ENCODE measurements around the gene GPHN. TPM values are rescaled to one million over a fixed set of nuclear protein-coding genes. Genes with fewer than 3 reads are reported as not detected.

Gene GPHN
- total and polyA plus RNA-seq, 2 of the 4 experiments (the other 2 are of a cell fraction): 8.0 to 8.1 TPM

DNA sequence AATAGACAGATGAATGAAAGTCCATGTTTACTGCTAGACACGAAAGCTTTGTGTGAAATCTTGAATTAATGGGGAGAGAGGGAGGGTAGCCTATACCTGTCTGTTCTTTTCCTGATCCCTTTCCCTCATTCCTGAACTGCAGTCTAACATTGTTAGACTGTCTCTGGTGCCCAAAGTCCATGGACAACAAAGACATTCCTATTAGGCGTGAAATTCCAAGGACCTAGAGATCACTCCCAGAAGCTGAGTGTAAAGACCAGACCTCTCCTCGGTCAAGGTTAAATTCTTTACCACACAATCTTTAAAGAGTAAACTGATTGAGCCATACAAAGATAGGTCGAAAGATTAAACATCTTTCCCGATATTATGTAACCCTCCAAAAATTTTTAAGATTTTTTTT lies 410.6 kb downstream of the GPHN start:
- Histone ChIP-seq H2BK15ac (ENCODE audit: low read depth, low read length) (no peak overlapping the region), H3K23ac (ENCODE audit: low read depth, low read length) (no peak overlapping the region), H4K5ac (ENCODE audit: low read depth, low read length) (no peak overlapping the region), H3K9me1 (ENCODE audit: insufficient read depth, low read length) (no peaks in the 10 kb centered on the region), H3K4me2 (ENCODE audit: low read depth, low read length) (no peak overlapping the region), H3K27ac (ENCODE audit: insufficient read depth, low read length) (no peak overlapping the region), H4K8ac (ENCODE audit: low read depth in 2 of 2, low read length in 2 of 2) (no peak overlapping the region), H2BK120ac (ENCODE audit: low read depth, low read length) (no peak overlapping the region), H2AFZ (replicated peaks; ENCODE audit: low read length, poor library complexity) (no peak overlapping the region), H3K4me3 (ENCODE audit: insufficient read depth, low read depth, low read length) (no peak overlapping the region), H3K79me1 (ENCODE audit: low read depth in 1 of 2, low read length in 2 of 2) (no peaks in the 10 kb centered on the region), H3K9me3 (ENCODE audit: control insufficient read depth, insufficient read depth, low read length) (no peaks in the 10 kb centered on the region), H2AK5ac (ENCODE audit: low read depth, low read length) (no peak overlapping the region), H2AK9ac (replicated peaks; ENCODE audit: low read depth, low read length, poor library complexity) (no peak overlapping the region), H3K14ac (replicated peaks; ENCODE audit: low read depth, low read length) (no peak overlapping the region), H2BK5ac (ENCODE audit: low read depth, low read length, poor library complexity, severe bottlenecking) (no peak overlapping the region), H3K36me3 (ENCODE audit: control insufficient read depth, insufficient read depth, low read length) (no peaks in the 10 kb centered on the region), H3K4ac (ENCODE audit: low read depth, low read length) (no peak overlapping the region), H3K56ac (ENCODE audit: extremely low read depth, insufficient read depth, low read length) (no peak overlapping the region), H4K20me1 (ENCODE audit: insufficient read depth, low read length) (no peaks in the 10 kb centered on the region), H4K91ac (ENCODE audit: insufficient read depth, low read depth, low read length) (no peak overlapping the region), H3K4me1 (ENCODE audit: control insufficient read depth, insufficient read depth, low read length) (no peaks in the 10 kb centered on the region), H3K9ac (ENCODE audit: low read depth, low read length) (no peak overlapping the region), H2BK20ac (ENCODE audit: low read depth, low read length) (no peak overlapping the region), H3K27me3 (ENCODE audit: control insufficient read depth, insufficient read depth, low read length) (no peaks in the 10 kb centered on the region), H3K18ac (ENCODE audit: low read depth, low read length) (no peak overlapping the region)
- ChIA-PET CTCF (no interaction called here), POLR2A (ENCODE audit: unreplicated experiment) (no interaction called here)
- TF ChIP-seq, protein P1, sequence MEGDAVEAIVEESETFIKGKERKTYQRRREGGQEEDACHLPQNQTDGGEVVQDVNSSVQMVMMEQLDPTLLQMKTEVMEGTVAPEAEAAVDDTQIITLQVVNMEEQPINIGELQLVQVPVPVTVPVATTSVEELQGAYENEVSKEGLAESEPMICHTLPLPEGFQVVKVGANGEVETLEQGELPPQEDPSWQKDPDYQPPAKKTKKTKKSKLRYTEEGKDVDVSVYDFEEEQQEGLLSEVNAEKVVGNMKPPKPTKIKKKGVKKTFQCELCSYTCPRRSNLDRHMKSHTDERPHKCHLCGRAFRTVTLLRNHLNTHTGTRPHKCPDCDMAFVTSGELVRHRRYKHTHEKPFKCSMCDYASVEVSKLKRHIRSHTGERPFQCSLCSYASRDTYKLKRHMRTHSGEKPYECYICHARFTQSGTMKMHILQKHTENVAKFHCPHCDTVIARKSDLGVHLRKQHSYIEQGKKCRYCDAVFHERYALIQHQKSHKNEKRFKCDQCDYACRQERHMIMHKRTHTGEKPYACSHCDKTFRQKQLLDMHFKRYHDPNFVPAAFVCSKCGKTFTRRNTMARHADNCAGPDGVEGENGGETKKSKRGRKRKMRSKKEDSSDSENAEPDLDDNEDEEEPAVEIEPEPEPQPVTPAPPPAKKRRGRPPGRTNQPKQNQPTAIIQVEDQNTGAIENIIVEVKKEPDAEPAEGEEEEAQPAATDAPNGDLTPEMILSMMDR (conservative IDR thresholded peaks at IDR 0.05; ENCODE audit: low read depth, low read length): no peak
- TF ChIP-seq MAZ (IDR thresholded peaks at IDR 0.05; ENCODE audit: borderline replicate concordance, low read depth, low read length) (no peak), RCOR1 (IDR thresholded peaks at IDR 0.05; ENCODE audit: insufficient replicate concordance, low read length) (no peak), RAD21 (IDR thresholded peaks at IDR 0.05; ENCODE audit: low read length) (no peak), CHD1 (IDR thresholded peaks at IDR 0.05; ENCODE audit: low read depth, low read length) (no peak), NFE2L2 (IDR thresholded peaks at IDR 0.05; ENCODE audit: low read depth, low read length) (no peak), POLR2A (IDR thresholded peaks at IDR 0.05; ENCODE audit: low read depth, low read length) (no peak), RFX5 (IDR thresholded peaks at IDR 0.05; ENCODE audit: low read depth, low read length) (no peak), SMC3 (IDR thresholded peaks at IDR 0.05; ENCODE audit: low read depth, low read length) (no peak), BHLHE40 (IDR thresholded peaks at IDR 0.05; ENCODE audit: low read depth, low read length) (no peak), FOS (IDR thresholded peaks at IDR 0.05; ENCODE audit: low read depth, low read length) (no peak), MAFK (IDR thresholded peaks at IDR 0.05; ENCODE audit: low read depth, low read length) (no peak), CEBPB (IDR thresholded peaks at IDR 0.05; ENCODE audit: low read depth, low read length) (no peak), MXI1 (IDR thresholded peaks at IDR 0.05; ENCODE audit: borderline replicate concordance, low read depth, low read length) (no peak)
- TF ChIP-seq, protein P2, sequence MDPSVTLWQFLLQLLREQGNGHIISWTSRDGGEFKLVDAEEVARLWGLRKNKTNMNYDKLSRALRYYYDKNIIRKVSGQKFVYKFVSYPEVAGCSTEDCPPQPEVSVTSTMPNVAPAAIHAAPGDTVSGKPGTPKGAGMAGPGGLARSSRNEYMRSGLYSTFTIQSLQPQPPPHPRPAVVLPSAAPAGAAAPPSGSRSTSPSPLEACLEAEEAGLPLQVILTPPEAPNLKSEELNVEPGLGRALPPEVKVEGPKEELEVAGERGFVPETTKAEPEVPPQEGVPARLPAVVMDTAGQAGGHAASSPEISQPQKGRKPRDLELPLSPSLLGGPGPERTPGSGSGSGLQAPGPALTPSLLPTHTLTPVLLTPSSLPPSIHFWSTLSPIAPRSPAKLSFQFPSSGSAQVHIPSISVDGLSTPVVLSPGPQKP (IDR thresholded peaks at IDR 0.05; ENCODE audit: borderline replicate concordance, low read depth, low read length): no peak
- TF ChIP-seq, protein P3, sequence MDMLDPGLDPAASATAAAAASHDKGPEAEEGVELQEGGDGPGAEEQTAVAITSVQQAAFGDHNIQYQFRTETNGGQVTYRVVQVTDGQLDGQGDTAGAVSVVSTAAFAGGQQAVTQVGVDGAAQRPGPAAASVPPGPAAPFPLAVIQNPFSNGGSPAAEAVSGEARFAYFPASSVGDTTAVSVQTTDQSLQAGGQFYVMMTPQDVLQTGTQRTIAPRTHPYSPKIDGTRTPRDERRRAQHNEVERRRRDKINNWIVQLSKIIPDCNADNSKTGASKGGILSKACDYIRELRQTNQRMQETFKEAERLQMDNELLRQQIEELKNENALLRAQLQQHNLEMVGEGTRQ (IDR thresholded peaks at IDR 0.05; ENCODE audit: low read depth, low read length): no peak
- no TSS peak for BruUV-seq (replicated peaks)
- WGBS, 2 experiments (ENCODE audit: extremely low coverage in 2 of 2, insufficient read length in 1 of 2): 100% methylated on average over 1 of the region's 5 CpGs; no CpG with 5 or more reads in 1 of the 2 experiments
- DNase-seq: no peak
- dilution Hi-C loops (cut with HindIII; ENCODE audit: low sequenced_read_pairs, unreplicated experiment): no loop called here
- ATAC-seq (ENCODE audit: low read depth): no peak
- in situ Hi-C loops (cut with MboI; ENCODE audit: low sequenced_read_pairs): no loop called here
- intact Hi-C loops (cut with micrococcal nuclease): no loop called here
